HEK293T (cell line): ENCODE results near the gene CERK.

Source experiments
- CTCF ChIA-PET: fragments of 350-600 bp; formaldehyde crosslinking; extraction: SDS; loops from one replicate; lab custom pipeline; 2021; ENCODE audit warnings: antibody characterized with exemption, inconsistent platforms; lab: Yijun Ruan, JAX
- POLR2A ChIA-PET: fragments of 350-600 bp; formaldehyde crosslinking; extraction: SDS; loops from one replicate; lab custom pipeline; 2020; ENCODE audit warnings: antibody characterized with exemption, inconsistent platforms; lab: Yijun Ruan, JAX
- DNase-seq: peaks from one replicate; pipeline ENCODE4 v3.0.0; 2012; ENCODE audit warnings: mixed read lengths; ENCODE audit errors: extremely low spot score
- ARNT ChIP-seq: fragments of 450-650 bp; IDR thresholded peaks from 2 replicates; pipeline ENCODE4 v1.6.1; 2017; ENCODE audit warnings: mild to moderate bottlenecking
- BHLHE40 ChIP-seq: fragments of 450-650 bp; IDR thresholded peaks from 2 replicates; pipeline ENCODE4 v1.6.1; 2016; ENCODE audit warnings: mild to moderate bottlenecking, moderate library complexity, borderline replicate concordance
- CTBP1 ChIP-seq: fragments of 450-650 bp; IDR thresholded peaks from 2 replicates; pipeline ENCODE4 v1.6.1; 2016; ENCODE audit warnings: borderline replicate concordance
- ELF4 ChIP-seq: fragments of 450-650 bp; IDR thresholded peaks from 2 replicates; pipeline ENCODE4 v1.6.1; 2017; ENCODE audit warnings: antibody characterized with exemption
- FOXA1 ChIP-seq: fragments of 450-650 bp; IDR thresholded peaks from 2 replicates; pipeline ENCODE4 v1.6.1; 2016; ENCODE audit warnings: mild to moderate bottlenecking
- FOXK2 ChIP-seq: fragments of 450-650 bp; IDR thresholded peaks from 2 replicates; pipeline ENCODE4 v1.6.1; 2016; ENCODE audit warnings: mild to moderate bottlenecking
- FOXM1 ChIP-seq: fragments of 450-650 bp; IDR thresholded peaks from 2 replicates; pipeline ENCODE4 v1.6.1; 2017; ENCODE audit warnings: mild to moderate bottlenecking, borderline replicate concordance
- HDGF ChIP-seq: fragments of 450-650 bp; IDR thresholded peaks from 2 replicates; pipeline ENCODE4 v1.6.1; 2017; ENCODE audit warnings: antibody characterized with exemption, borderline replicate concordance
- L3MBTL2 ChIP-seq: fragments of 450-650 bp; conservative IDR thresholded peaks from 2 replicates; pipeline ENCODE4 v1.6.1; 2016; ENCODE audit warnings: mild to moderate bottlenecking
- LEF1 ChIP-seq: fragments of 450-650 bp; IDR thresholded peaks from 2 replicates; pipeline ENCODE4 v1.6.1; 2017; ENCODE audit warnings: mild to moderate bottlenecking, borderline replicate concordance
- NFRKB ChIP-seq: fragments of 450-650 bp; IDR thresholded peaks from 2 replicates; pipeline ENCODE4 v1.6.1; 2016; ENCODE audit warnings: mild to moderate bottlenecking, moderate library complexity
- PKNOX1 ChIP-seq: fragments of 450-650 bp; IDR thresholded peaks from 2 replicates; pipeline ENCODE4 v1.6.1; 2016
- SP1 ChIP-seq: fragments of 450-650 bp; IDR thresholded peaks from 2 replicates; pipeline ENCODE4 v1.6.1; 2017
- SUZ12 ChIP-seq: fragments of 450-650 bp; IDR thresholded peaks from 2 replicates; pipeline ENCODE4 v1.6.1; 2016; ENCODE audit warnings: mild to moderate bottlenecking
- TARDBP ChIP-seq: fragments of 450-650 bp; IDR thresholded peaks from 2 replicates; pipeline ENCODE4 v1.6.1; 2016
- ZNF384 ChIP-seq: fragments of 450-650 bp; IDR thresholded peaks from 2 replicates; pipeline ENCODE4 v1.6.1; 2016

CERK gene

GRCh38 chr22:46691571-46691970 is 46.5 kb downstream of the CERK start:
- no peak for DNase-seq
- ChIA-PET CTCF (interaction anchor here (0.8 kb wide), 1 partner anchor 128 kb away, joined by 5 read pairs; no protein-coding TSS in a partner anchor), POLR2A (no interaction called here)
- TF ChIP-seq PKNOX1 = no peak
- no peak for TF ChIP-seq FOXA1
- TF ChIP-seq BHLHE40 = no peak
- TF ChIP-seq LEF1 = no peak

GRCh38 chr22:46690146-46690545 is 47.9 kb downstream of the CERK start:
- CTCF ChIA-PET = no interaction called here
- DNase-seq = no peak
- TF ChIP-seq SP1 (no peak), ARNT (no peak), FOXK2 (no peak), NFRKB (no peak), ELF4 (no peak), FOXM1 (no peak)
- POLR2A ChIA-PET = no interaction called here

- no peak for TF ChIP-seq L3MBTL2
- TF ChIP-seq FOXM1 = no peak
- TF ChIP-seq FOXA1 = no peak
- TF ChIP-seq LEF1 = no peak
- TF ChIP-seq FOXK2 = no peak
- no peak for TF ChIP-seq ARNT
- ChIA-PET POLR2A (no interaction called here), CTCF (no interaction called here)
- no peak for DNase-seq
These were observed 49.1 kb downstream of the CERK start for GRCh38 chr22:46688949-46689348.

- TF ChIP-seq FOXM1 (no peak), PKNOX1 (no peak), BHLHE40 (no peak), HDGF (no peak), ELF4 (no peak), FOXA1 (no peak)
- ChIA-PET POLR2A (no interaction called here), CTCF (no interaction called here)
- DNase-seq = no peak
These were observed 50.6 kb downstream of the CERK start for GRCh38 chr22:46687460-46687859.

- ChIA-PET POLR2A (no interaction called here), CTCF (no interaction called here)
- DNase-seq = no peak
- no peak for TF ChIP-seq FOXK2
- TF ChIP-seq PKNOX1 = no peak
- TF ChIP-seq ZNF384 = no peak
- TF ChIP-seq ELF4 = no peak
- TF ChIP-seq LEF1 = no peak
- TF ChIP-seq SUZ12 = no peak
- TF ChIP-seq BHLHE40 = no peak
- TF ChIP-seq ARNT = no peak
- TF ChIP-seq L3MBTL2 = no peak
- no peak for TF ChIP-seq HDGF
- no peak for TF ChIP-seq FOXA1
- TF ChIP-seq CTBP1 = no peak
These were observed 51.0 kb downstream of the CERK start for GRCh38 chr22:46687048-46687444.

GRCh38 chr22:46686221-46687047 is 51.6 kb downstream of the CERK start:
- no peak for TF ChIP-seq FOXM1
- no peak for TF ChIP-seq ARNT
- no peak for TF ChIP-seq ELF4
- no peak for TF ChIP-seq FOXA1
- no peak for TF ChIP-seq SUZ12
- no peak for TF ChIP-seq FOXK2
- TF ChIP-seq BHLHE40 = no peak
- no peak for TF ChIP-seq HDGF
- no peak for TF ChIP-seq NFRKB
- TF ChIP-seq ZNF384 = no peak
- no peak for TF ChIP-seq LEF1
- TF ChIP-seq CTBP1 = no peak
- no peak for TF ChIP-seq PKNOX1
- TF ChIP-seq L3MBTL2 = no peak
- TF ChIP-seq TARDBP = no peak
- TF ChIP-seq SP1 = no peak
- DNase-seq = no peak
- POLR2A ChIA-PET = no interaction called here
- CTCF ChIA-PET = no interaction called here
